Measurements from ENCODE around the gene PFKFB4. TPM values are rescaled to one million over a fixed set of nuclear protein-coding genes. Genes with fewer than 3 reads are reported as not detected.

PFKFB4 gene
- total and polyA plus RNA-seq, 9 of the 15 experiments (the other 6 are each of a cell fraction or from before 2014, with no cell fraction given), result 0.92 to 56.3 (median 13.5) TPM

DNA sequence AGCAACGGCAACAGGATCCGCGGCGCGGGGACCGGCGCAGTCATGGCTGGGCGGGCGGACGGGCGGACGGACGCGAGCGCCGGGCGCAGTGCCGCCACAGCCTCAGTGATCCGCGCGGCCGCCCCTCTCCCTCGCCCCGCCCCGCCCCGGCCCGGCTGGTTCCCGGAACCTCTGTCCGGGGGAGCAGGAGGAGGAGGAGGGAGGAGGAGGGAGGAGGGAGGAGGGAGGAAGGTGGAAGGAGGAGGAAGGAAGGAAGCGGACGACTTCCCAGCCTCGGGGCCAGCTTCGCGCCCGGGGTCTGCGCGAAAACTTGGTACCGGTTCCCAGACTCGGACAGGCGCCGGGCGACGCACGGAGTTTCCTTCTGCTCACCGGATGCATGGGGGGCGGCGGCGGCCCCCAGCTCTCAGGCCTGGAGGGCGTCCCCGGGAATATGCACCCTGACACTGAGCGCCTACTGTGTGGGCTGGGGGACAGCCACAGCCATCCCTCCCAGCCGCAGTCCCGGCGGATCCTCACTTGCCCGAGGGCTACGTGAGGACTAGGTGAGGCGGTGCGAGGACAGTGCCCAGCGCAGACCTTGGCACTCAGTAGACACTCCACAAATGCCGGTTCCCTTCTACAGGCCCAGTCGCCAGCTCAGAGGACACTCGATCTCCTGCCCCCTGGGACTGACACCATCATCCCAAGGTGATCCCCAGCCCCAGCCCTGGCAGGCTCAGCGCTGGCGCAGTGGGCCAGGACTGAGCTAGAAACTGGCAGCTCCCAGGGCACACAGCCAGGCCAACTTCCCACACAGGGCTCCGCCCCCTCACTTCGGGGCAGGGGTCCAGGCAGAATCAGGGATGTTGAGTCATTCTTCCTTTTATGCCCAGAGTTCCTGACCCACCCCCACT is 52.3 kb downstream of the PFKFB4 start, which contains the start of gene SHISA5 (continued):
- no peak for TF ChIP-seq ZNF280A (IDR thresholded peaks at IDR 0.05; ENCODE audit: low read depth, partially characterized antibody)
- TF ChIP-seq JUN (IDR thresholded peaks at IDR 0.05; ENCODE audit: borderline replicate concordance, low read depth, low read length), result no peak
- no peak for TF ChIP-seq JUN (CRISPR knock-in tag; IDR thresholded peaks at IDR 0.05; ENCODE audit: borderline replicate concordance)
- TF ChIP-seq PHF8 (IDR thresholded peaks at IDR 0.05; ENCODE audit: borderline replicate concordance, low read length), result peak; percentile 12; the same call in 1 of the 2 replicates
- TF ChIP-seq, protein P1, sequence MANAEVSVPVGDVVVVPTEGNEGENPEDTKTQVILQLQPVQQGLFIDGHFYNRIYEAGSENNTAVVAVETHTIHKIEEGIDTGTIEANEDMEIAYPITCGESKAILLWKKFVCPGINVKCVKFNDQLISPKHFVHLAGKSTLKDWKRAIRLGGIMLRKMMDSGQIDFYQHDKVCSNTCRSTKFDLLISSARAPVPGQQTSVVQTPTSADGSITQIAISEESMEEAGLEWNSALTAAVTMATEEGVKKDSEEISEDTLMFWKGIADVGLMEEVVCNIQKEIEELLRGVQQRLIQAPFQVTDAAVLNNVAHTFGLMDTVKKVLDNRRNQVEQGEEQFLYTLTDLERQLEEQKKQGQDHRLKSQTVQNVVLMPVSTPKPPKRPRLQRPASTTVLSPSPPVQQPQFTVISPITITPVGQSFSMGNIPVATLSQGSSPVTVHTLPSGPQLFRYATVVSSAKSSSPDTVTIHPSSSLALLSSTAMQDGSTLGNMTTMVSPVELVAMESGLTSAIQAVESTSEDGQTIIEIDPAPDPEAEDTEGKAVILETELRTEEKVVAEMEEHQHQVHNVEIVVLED (CRISPR knock-in tag; IDR thresholded peaks at IDR 0.05), result no peak
- TF ChIP-seq ZNF707 (CRISPR knock-in tag; conservative IDR thresholded peaks at IDR 0.05), result no peak
- TF ChIP-seq HMGN3 (IDR thresholded peaks at IDR 0.05; ENCODE audit: borderline replicate concordance, extremely low read depth, insufficient read length, low read depth, low read length), result no peak
- peak; percentile 22 for TF ChIP-seq PCBP1 (IDR thresholded peaks at IDR 0.05; ENCODE audit: low read depth, low read length, poor library complexity, severe bottlenecking)
- no peak for TF ChIP-seq BRD9 (IDR thresholded peaks at IDR 0.05; ENCODE audit: low read depth, partially characterized antibody)
- TF ChIP-seq, protein P2, sequence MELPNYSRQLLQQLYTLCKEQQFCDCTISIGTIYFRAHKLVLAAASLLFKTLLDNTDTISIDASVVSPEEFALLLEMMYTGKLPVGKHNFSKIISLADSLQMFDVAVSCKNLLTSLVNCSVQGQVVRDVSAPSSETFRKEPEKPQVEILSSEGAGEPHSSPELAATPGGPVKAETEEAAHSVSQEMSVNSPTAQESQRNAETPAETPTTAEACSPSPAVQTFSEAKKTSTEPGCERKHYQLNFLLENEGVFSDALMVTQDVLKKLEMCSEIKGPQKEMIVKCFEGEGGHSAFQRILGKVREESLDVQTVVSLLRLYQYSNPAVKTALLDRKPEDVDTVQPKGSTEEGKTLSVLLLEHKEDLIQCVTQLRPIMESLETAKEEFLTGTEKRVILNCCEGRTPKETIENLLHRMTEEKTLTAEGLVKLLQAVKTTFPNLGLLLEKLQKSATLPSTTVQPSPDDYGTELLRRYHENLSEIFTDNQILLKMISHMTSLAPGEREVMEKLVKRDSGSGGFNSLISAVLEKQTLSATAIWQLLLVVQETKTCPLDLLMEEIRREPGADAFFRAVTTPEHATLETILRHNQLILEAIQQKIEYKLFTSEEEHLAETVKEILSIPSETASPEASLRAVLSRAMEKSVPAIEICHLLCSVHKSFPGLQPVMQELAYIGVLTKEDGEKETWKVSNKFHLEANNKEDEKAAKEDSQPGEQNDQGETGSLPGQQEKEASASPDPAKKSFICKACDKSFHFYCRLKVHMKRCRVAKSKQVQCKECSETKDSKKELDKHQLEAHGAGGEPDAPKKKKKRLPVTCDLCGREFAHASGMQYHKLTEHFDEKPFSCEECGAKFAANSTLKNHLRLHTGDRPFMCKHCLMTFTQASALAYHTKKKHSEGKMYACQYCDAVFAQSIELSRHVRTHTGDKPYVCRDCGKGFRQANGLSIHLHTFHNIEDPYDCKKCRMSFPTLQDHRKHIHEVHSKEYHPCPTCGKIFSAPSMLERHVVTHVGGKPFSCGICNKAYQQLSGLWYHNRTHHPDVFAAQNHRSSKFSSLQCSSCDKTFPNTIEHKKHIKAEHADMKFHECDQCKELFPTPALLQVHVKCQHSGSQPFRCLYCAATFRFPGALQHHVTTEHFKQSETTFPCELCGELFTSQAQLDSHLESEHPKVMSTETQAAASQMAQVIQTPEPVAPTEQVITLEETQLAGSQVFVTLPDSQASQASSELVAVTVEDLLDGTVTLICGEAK (IDR thresholded peaks at IDR 0.05), result peak; percentile 33; the same call in 1 of the 2 replicates
- TF ChIP-seq, protein P2 (CRISPR knock-in tag; IDR thresholded peaks at IDR 0.05), result no peak

Data from K562 (cell line).